ENCODE data around the gene SLC6A5. TPM values are rescaled to one million over a fixed set of nuclear protein-coding genes. Genes with fewer than 3 reads are reported as not detected.

The SLC6A5 gene
- total RNA-seq, 1 experiment from 2014 or later, result not detected

GRCh38 chr11:20551096-20551495, 48.3 kb upstream of the SLC6A5 start:
- no peak overlapping the region for H3K27ac ChIP-seq (ENCODE audit: low read depth, low read length)
- H3K4me1 ChIP-seq (ENCODE audit: control insufficient read depth in 1 of 2, insufficient read depth in 2 of 2, low read length in 2 of 2), result no peaks in the 10 kb centered on the region
- intact Hi-C loops (cut with micrococcal nuclease), result no loop called here
- no peaks in the 10 kb centered on the region for H3K79me2 ChIP-seq (ENCODE audit: insufficient read depth, low read length)
- H3K36me3 ChIP-seq (ENCODE audit: control insufficient read depth in 1 of 2, insufficient read depth in 2 of 2, low read length in 2 of 2), result no peaks in the 10 kb centered on the region
- H3K4me3 ChIP-seq (replicated peaks in 1 of 2; ENCODE audit: low read depth in 1 of 2, low read length in 2 of 2), result no peak overlapping the region
- H3K27me3 ChIP-seq (ENCODE audit: insufficient read depth, low read length), result peaks cover 3% of the 10 kb centered on the region; the same call in 1 of the 2 replicates
- DNase-seq (ENCODE audit: low read depth, low spot score) (no peak), ATAC-seq (no peak)
- CTCF ChIA-PET, result no interaction called here
- H3K4me2 ChIP-seq (ENCODE audit: low read length), result no peak overlapping the region
- no peaks in the 10 kb centered on the region for H3K9me2 ChIP-seq (ENCODE audit: insufficient read depth)
- H3K9ac ChIP-seq (ENCODE audit: low read length), result no peak overlapping the region
- no peaks in the 10 kb centered on the region for H3K9me3 ChIP-seq (ENCODE audit: control insufficient read depth in 1 of 2, insufficient read depth in 1 of 2, low read depth in 1 of 2, low read length in 2 of 2)
- H2AFZ ChIP-seq (ENCODE audit: low read depth, low read length, poor library complexity, severe bottlenecking), result no peak overlapping the region
- POLR2A ChIA-PET, result no interaction called here
- RAD21 ChIA-PET (ENCODE audit: low non-redundant PET in 1 of 2, low total read pairs in 2 of 2, uncharacterized antibody in 2 of 2, unreplicated experiment in 2 of 2), result no interaction called here
- BruUV-seq (replicated peaks), result no TSS peak
- TF ChIP-seq RAD21 (IDR thresholded peaks at IDR 0.05; ENCODE audit: low read depth) (no peak), SP1 (IDR thresholded peaks at IDR 0.05; ENCODE audit: low read depth) (no peak), SIN3A (IDR thresholded peaks at IDR 0.05; ENCODE audit: low read depth) (no peak), YY1 (IDR thresholded peaks at IDR 0.05; ENCODE audit: extremely low read depth, insufficient replicate concordance, low read depth, low read length) (no peak), EGR1 (IDR thresholded peaks at IDR 0.05; ENCODE audit: low read depth) (no peak), EZH2phosphoT487 (IDR thresholded peaks at IDR 0.05; ENCODE audit: borderline replicate concordance) (no peak), CBX3 (IDR thresholded peaks at IDR 0.05; ENCODE audit: low read depth) (no peak), ZBTB33 (IDR thresholded peaks at IDR 0.05; ENCODE audit: extremely low read depth, insufficient replicate concordance, low read length) (no peak), CTCF (IDR thresholded peaks at IDR 0.05 in 2 of 3, conservative IDR thresholded peaks at IDR 0.05 in 1 of 3; ENCODE audit: borderline replicate concordance in 1 of 3, insufficient read depth in 1 of 3, low read depth in 2 of 3, low read length in 2 of 3) (no peak), SRF (IDR thresholded peaks at IDR 0.05; ENCODE audit: low read depth) (no peak), EZH2 (IDR thresholded peaks at IDR 0.05) (no peak), POLR2A (IDR thresholded peaks at IDR 0.05; ENCODE audit: borderline replicate concordance, extremely low read depth, insufficient read depth, insufficient read length) (no peak), MAX (IDR thresholded peaks at IDR 0.05) (no peak), ELF1 (IDR thresholded peaks at IDR 0.05; ENCODE audit: borderline replicate concordance, low read depth) (no peak), TCF7L2 (IDR thresholded peaks at IDR 0.05; ENCODE audit: borderline replicate concordance, extremely low read depth, insufficient read depth, insufficient read length) (no peak)
- H4K20me1 ChIP-seq (ENCODE audit: insufficient read depth), result no peaks in the 10 kb centered on the region

All from HCT116 (cell line).